Activated CD4-positive, alpha-beta memory T cell treated with anti-CD3 and anti-CD28 coated beads, Interleukin-2, amount 10 ng/mL, durations not matched to agents 7 days and 5 days (primary cell): ENCODE measurements around the gene TCEAL5. TPM values are rescaled to one million over a fixed set of nuclear protein-coding genes. Genes with fewer than 3 reads are reported as not detected.
A peak's percentile ranks its signal among the peaks of the same experiment; 100 is the strongest.
"Not testable (repeated sequence)": the region's sequence is repeated elsewhere in the genome, so short reads cannot be mapped to it uniquely, and the experiment has no call there.

Experiments
- CTCF ChIA-PET: fragments of 350-600 bp; sonication (Branson Sonifier 250); formaldehyde crosslinking; loops from one replicate; lab custom pipeline; 2021; ENCODE audit warnings: antibody characterized with exemption, inconsistent platforms; lab: Charles Lee
- POLR2A ChIA-PET: fragments of 350-600 bp; sonication (Branson Sonifier 250); formaldehyde crosslinking; loops from one replicate; lab custom pipeline; 2021; ENCODE audit warnings: antibody characterized with exemption; lab: Charles Lee
- DNase-seq: peaks from one replicate; pipeline ENCODE4 v3.0.0-alpha.2; 2020
- H3K27ac Mint-ChIP-seq: one replicate; pipeline ENCODE4 v1.8.0; 2021; ENCODE audit warnings: mild to moderate bottlenecking, mixed read lengths
- H3K27me3 Mint-ChIP-seq: one replicate; pipeline ENCODE4 v1.8.0; 2021; ENCODE audit warnings: mixed read lengths
- H3K36me3 Mint-ChIP-seq: one replicate; pipeline ENCODE4 v1.8.0; 2021; ENCODE audit warnings: low read depth, mixed read lengths
- H3K4me1 Mint-ChIP-seq: one replicate; pipeline ENCODE4 v1.8.0; 2021; ENCODE audit warnings: mixed read lengths
- H3K4me3 Mint-ChIP-seq: one replicate; pipeline ENCODE4 v1.8.0; 2021; ENCODE audit warnings: mild to moderate bottlenecking, mixed read lengths
- H3K9me3 Mint-ChIP-seq: one replicate; pipeline ENCODE4 v1.8.0; 2021; ENCODE audit warnings: mixed read lengths
- total RNA-seq, 2 experiments: library from RNA; stranded (reverse); gene quantifications; one replicate each; pipeline ENCODE4 v1.2.3, GENCODE V29; 2021

Gene TCEAL5
- total RNA-seq, 2 experiments from 2014 or later = not detected

- Mint-ChIP-seq H3K27me3 (no peaks in the 10 kb centered on the region), H3K36me3 (peaks cover 18% of the 10 kb centered on the region), H3K4me1 (peaks cover 16% of the 10 kb centered on the region), H3K4me3 (peak within 1 kb of the TSS; percentile 95), H3K27ac (peak within 1 kb of the TSS; percentile 90), H3K9me3 (no peaks in the 10 kb centered on the region)
- ChIA-PET POLR2A (interaction anchor here (0.6 to 1.2 kb wide), 4 partner anchors 40 to 206 kb away, joined by 3 to 4 read pairs (median 3); partner anchors contain the start of gene BEX4), CTCF (interaction anchor here (0.7 to 1.6 kb wide), 3 partner anchors 44 to 215 kb away, joined by 3 to 6 read pairs (median 3); no protein-coding TSS in a partner anchor)
- DNase-seq = peak; percentile 69
Observed at GRCh38 chrX:103254921-103255493, 21.5 kb downstream of the TCEAL5 start, which contains the start of gene TCEAL8. TCEAL8 (minus strand) TSS chrX:103255155; CDS start chrX:103253979, 1,176 bp downstream.

- ChIA-PET POLR2A (interaction anchor here (1.2 to 1.4 kb wide), 2 partner anchors 40 to 206 kb away, joined by 3 to 4 read pairs; partner anchors contain the start of gene BEX4), CTCF (interaction anchor here (1.0 to 1.6 kb wide), 2 partner anchors 43 to 209 kb away, joined by 3 to 6 read pairs; no protein-coding TSS in a partner anchor)
- no peaks in the 10 kb centered on the region for H3K9me3 Mint-ChIP-seq
- no peaks in the 10 kb centered on the region for H3K27me3 Mint-ChIP-seq
- peaks cover 16% of the 10 kb centered on the region for H3K4me1 Mint-ChIP-seq
- H3K36me3 Mint-ChIP-seq = peaks cover 18% of the 10 kb centered on the region
- peak overlapping the region; percentile 90 for H3K27ac Mint-ChIP-seq
- H3K4me3 Mint-ChIP-seq = peak overlapping the region; percentile 95
- DNase-seq = peak; percentile 48
Observed at GRCh38 chrX:103254171-103254824, 22.3 kb downstream of the TCEAL5 start.

- CTCF ChIA-PET = no interaction called here
- Mint-ChIP-seq H3K4me3 (peak overlapping the region; percentile 95), H3K36me3 (peaks cover 18% of the 10 kb centered on the region), H3K27ac (no peak overlapping the region), H3K4me1 (peaks cover 16% of the 10 kb centered on the region), H3K9me3 (no peaks in the 10 kb centered on the region), H3K27me3 (no peaks in the 10 kb centered on the region)
- POLR2A ChIA-PET = interaction anchor here (1.4 kb wide), 1 partner anchor 39 kb away, joined by 4 read pairs; the partner anchor contains the start of gene BEX4
- DNase-seq = no peak
Observed at GRCh38 chrX:103253608-103254007, 22.9 kb downstream of the TCEAL5 start.

- ChIA-PET POLR2A (no interaction called here), CTCF (no interaction called here)
- peaks cover 18% of the 10 kb centered on the region for H3K36me3 Mint-ChIP-seq
- DNase-seq = no peak
- no peak overlapping the region for H3K27ac Mint-ChIP-seq
- H3K9me3 Mint-ChIP-seq = no peaks in the 10 kb centered on the region
- H3K4me3 Mint-ChIP-seq = no peak overlapping the region
- H3K27me3 Mint-ChIP-seq = no peaks in the 10 kb centered on the region
- H3K4me1 Mint-ChIP-seq = peaks cover 16% of the 10 kb centered on the region
Observed at GRCh38 chrX:103250977-103251376, 25.6 kb downstream of the TCEAL5 start.

GRCh38 chrX:103249805-103250204 lies 26.7 kb downstream of the TCEAL5 start:
- H3K4me3 Mint-ChIP-seq = no peak overlapping the region
- no peak for DNase-seq
- H3K9me3 Mint-ChIP-seq = no peaks in the 10 kb centered on the region
- peaks cover 10% of the 10 kb centered on the region for H3K4me1 Mint-ChIP-seq
- H3K27me3 Mint-ChIP-seq = no peaks in the 10 kb centered on the region
- POLR2A ChIA-PET = no interaction called here
- peaks cover 16% of the 10 kb centered on the region for H3K36me3 Mint-ChIP-seq
- CTCF ChIA-PET = no interaction called here
- H3K27ac Mint-ChIP-seq = no peak overlapping the region

- H3K4me1 Mint-ChIP-seq = peaks cover 4% of the 10 kb centered on the region
- ChIA-PET POLR2A (no interaction called here), CTCF (no interaction called here)
Observed at GRCh38 chrX:103248553-103248952, 28.0 kb downstream of the TCEAL5 start.

GRCh38 chrX:103240155-103240554 lies 36.4 kb downstream of the TCEAL5 start:
- POLR2A ChIA-PET = no interaction called here
- Mint-ChIP-seq H3K4me1 (no peaks in the 10 kb centered on the region), H3K36me3 (no peaks in the 10 kb centered on the region), H3K27ac (no peak overlapping the region), H3K4me3 (no peak overlapping the region), H3K27me3 (no peaks in the 10 kb centered on the region), H3K9me3 (no peaks in the 10 kb centered on the region)
- CTCF ChIA-PET = no interaction called here
- no peak for DNase-seq

More at GRCh38 chrX:103248553-103248952, 28.0 kb downstream of the TCEAL5 start:
- no peaks in the 10 kb centered on the region for H3K9me3 Mint-ChIP-seq
- H3K27me3 Mint-ChIP-seq = no peaks in the 10 kb centered on the region
- peaks cover 4% of the 10 kb centered on the region for H3K36me3 Mint-ChIP-seq
- no peak for DNase-seq
- H3K4me3 Mint-ChIP-seq = no peak overlapping the region
- H3K27ac Mint-ChIP-seq = no peak overlapping the region

GRCh38 chrX:103236296-103236695 lies 40.3 kb downstream of the TCEAL5 start:
- POLR2A ChIA-PET = no interaction called here
- Mint-ChIP-seq H3K4me3 (no peak overlapping the region), H3K4me1 (no peaks in the 10 kb centered on the region), H3K27me3 (no peaks in the 10 kb centered on the region), H3K27ac (no peak overlapping the region), H3K9me3 (no peaks in the 10 kb centered on the region), H3K36me3 (no peaks in the 10 kb centered on the region)
- CTCF ChIA-PET = no interaction called here
- DNase-seq = no peak

- POLR2A ChIA-PET, H3K4me1 Mint-ChIP-seq, H3K27me3 Mint-ChIP-seq: not testable (repeated sequence)
Observed at GRCh38 chrX:103235608-103236007, 40.9 kb downstream of the TCEAL5 start.

GRCh38 chrX:103234869-103235268 lies 41.7 kb downstream of the TCEAL5 start:
- Mint-ChIP-seq H3K4me3 (no peak overlapping the region), H3K27me3 (peaks cover 3% of the 10 kb centered on the region), H3K27ac (no peak overlapping the region), H3K36me3 (no peaks in the 10 kb centered on the region), H3K9me3 (no peaks in the 10 kb centered on the region), H3K4me1 (no peaks in the 10 kb centered on the region)
- POLR2A ChIA-PET = no interaction called here
- CTCF ChIA-PET = no interaction called here
- DNase-seq = no peak

More at GRCh38 chrX:103235608-103236007, 40.9 kb downstream of the TCEAL5 start:
- H3K27ac Mint-ChIP-seq, CTCF ChIA-PET, DNase-seq, H3K36me3 Mint-ChIP-seq, H3K4me3 Mint-ChIP-seq, H3K9me3 Mint-ChIP-seq: not testable (repeated sequence)

- H3K9me3 Mint-ChIP-seq = no peaks in the 10 kb centered on the region
- no peak for DNase-seq
- H3K36me3 Mint-ChIP-seq = no peaks in the 10 kb centered on the region
- H3K27me3 Mint-ChIP-seq = peaks cover 3% of the 10 kb centered on the region
- H3K4me1 Mint-ChIP-seq = no peaks in the 10 kb centered on the region
- H3K27ac Mint-ChIP-seq = no peak overlapping the region
- ChIA-PET CTCF (no interaction called here), POLR2A (no interaction called here)
- no peak overlapping the region for H3K4me3 Mint-ChIP-seq
Observed at GRCh38 chrX:103233263-103233662, 43.3 kb downstream of the TCEAL5 start.

- CTCF ChIA-PET, H3K9me3 Mint-ChIP-seq, H3K4me1 Mint-ChIP-seq, H3K36me3 Mint-ChIP-seq, H3K4me3 Mint-ChIP-seq, H3K27ac Mint-ChIP-seq, DNase-seq, POLR2A ChIA-PET: not testable (repeated sequence)
- H3K27me3 Mint-ChIP-seq = peaks cover 31% of the 10 kb centered on the region
Observed at GRCh38 chrX:103225918-103226317, 50.6 kb downstream of the TCEAL5 start.
